H1 (cell line): ENCODE results near the gene MUC4. TPM values are rescaled to one million over a fixed set of nuclear protein-coding genes. Genes with fewer than 3 reads are reported as not detected.
A peak's percentile ranks its signal among the peaks of the same experiment; 100 is the strongest.

Experiments
- CTCF ChIA-PET: fragments of 300-600 bp; sonication (Branson Sonifier 250); formaldehyde crosslinking; loops from one replicate; lab custom pipeline; 2021; ENCODE audit not compliant: partially characterized antibody; lab: Charles Lee
- POLR2A ChIA-PET: fragments of 300-600 bp; sonication (Branson Sonifier 250); formaldehyde crosslinking; loops from one replicate; lab custom pipeline; 2021; ENCODE audit warnings: inconsistent platforms; ENCODE audit not compliant: partially characterized antibody; lab: Charles Lee
- DNase-seq, 2 experiments: peaks; one replicate each; pipeline versions ENCODE4 v3.0.0 to v3.0.0-alpha.2; 2010 to 2022; ENCODE audit warnings: low spot score in 2 of 2, low read depth in 1 of 2, mixed read lengths in 1 of 2
- FAIRE-seq: peaks from 2 replicates; lab custom pipeline; 2011; peaks lifted over from hg19 to GRCh38; lab: Jason Lieb, UNC
- H2AFZ ChIP-seq: 2 replicates; pipeline ENCODE4 v1.8.1; 2012; ENCODE audit warnings: low read length, inconsistent platforms
- H2AK5ac ChIP-seq: 2 replicates; pipeline ENCODE4 v1.6.1; 2013; ENCODE audit warnings: low read depth, low read length
- H2BK120ac ChIP-seq: replicated peaks from 2 replicates; pipeline ENCODE3; 2013; ENCODE audit warnings: low read depth, low read length, inconsistent platforms
- H2BK12ac ChIP-seq: 2 replicates; pipeline ENCODE4 v1.6.1; 2013; ENCODE audit warnings: low read depth, low read length
- H2BK15ac ChIP-seq: 2 replicates; pipeline ENCODE4 v1.6.1; 2013; ENCODE audit warnings: low read length
- H2BK20ac ChIP-seq: 2 replicates; pipeline ENCODE4 v1.6.1; 2013; ENCODE audit warnings: low read length
- H2BK5ac ChIP-seq: 2 replicates; pipeline ENCODE4 v1.6.1; 2013; ENCODE audit warnings: low read depth, low read length
- H3K14ac ChIP-seq: 2 replicates; pipeline ENCODE4 v1.6.1; 2013; ENCODE audit warnings: inconsistent platforms; ENCODE audit not compliant: insufficient read length
- H3K18ac ChIP-seq: 2 replicates; pipeline ENCODE4 v1.6.1; 2013; ENCODE audit warnings: low read length; ENCODE audit errors: extremely low read depth
- H3K23ac ChIP-seq: 2 replicates; pipeline ENCODE4 v1.6.1; 2013; ENCODE audit warnings: inconsistent platforms; ENCODE audit not compliant: insufficient read length
- H3K23me2 ChIP-seq: 2 replicates; pipeline ENCODE4 v1.6.1; 2013; ENCODE audit warnings: low read depth, low read length
- H3K27ac ChIP-seq: 2 replicates; pipeline ENCODE4 v1.6.1; 2011; ENCODE audit warnings: low read depth, low read length, inconsistent platforms
- H3K27me3 ChIP-seq, 4 experiments: replicated peaks in 1 of 4; 1 replicate in 1 of 4; 2 replicates in 3 of 4; pipeline versions ENCODE4 v1.6.1 to v1.8.1; 2011 to 2013; ENCODE audit warnings: low read length in 3 of 4, mild to moderate bottlenecking in 3 of 4, inconsistent platforms in 2 of 4, mixed read lengths in 2 of 4, moderate library complexity in 1 of 4; ENCODE audit not compliant: control insufficient read depth in 3 of 4, insufficient read depth in 3 of 4; ENCODE audit errors: extremely low read depth in 1 of 4
- H3K36me3 ChIP-seq, 4 experiments: 2 replicates each; pipeline versions ENCODE4 v1.6.1 to v1.8.1; 2011 to 2013; ENCODE audit warnings: mild to moderate bottlenecking in 4 of 4, low read length in 3 of 4, moderate library complexity in 2 of 4, control low read depth in 1 of 4, inconsistent platforms in 1 of 4; ENCODE audit not compliant: insufficient read depth in 4 of 4, control insufficient read depth in 2 of 4
- H3K4ac ChIP-seq: replicated peaks from 2 replicates; pipeline ENCODE3; 2013; ENCODE audit warnings: low read length, low read depth, mixed read lengths, inconsistent platforms; ENCODE audit not compliant: insufficient read length
- H3K4me1 ChIP-seq, 4 experiments: replicated peaks in 1 of 4; 1 replicate in 1 of 4; 2 replicates in 3 of 4; pipeline versions ENCODE4 v1.6.1 to v1.8.1; 2011 to 2013; ENCODE audit warnings: low read length in 3 of 4, inconsistent platforms in 2 of 4, mixed read lengths in 1 of 4; ENCODE audit not compliant: insufficient read depth in 4 of 4, control insufficient read depth in 3 of 4
- H3K4me2 ChIP-seq, 2 experiments: 2 replicates each; pipeline versions ENCODE4 v1.6.1 to v1.8.1; 2011 to 2013; ENCODE audit warnings: low read depth in 2 of 2, low read length in 2 of 2, control low read depth in 1 of 2, inconsistent platforms in 1 of 2, mild to moderate bottlenecking in 1 of 2; ENCODE audit not compliant: insufficient read depth in 1 of 2
- H3K4me3 ChIP-seq, 4 experiments: fragments of 200-600, 300-600 bp in 1 of 4; sonication (generic), shearing (Covaris generic), sonication (Bioruptor Twin) in 1 of 4; 2 replicates each; pipeline versions ENCODE4 v1.5.1 to v1.8.1; 2011 to 2016; ENCODE audit warnings: low read length in 4 of 4, low read depth in 3 of 4, control low read depth in 2 of 4, inconsistent platforms in 2 of 4, mild to moderate bottlenecking in 2 of 4, mixed read lengths in 1 of 4, moderate library complexity in 1 of 4; ENCODE audit not compliant: insufficient read depth in 2 of 4; ENCODE audit errors: extremely low read depth in 1 of 4
- H3K56ac ChIP-seq: replicated peaks from 2 replicates; pipeline ENCODE3; 2013; ENCODE audit warnings: low read depth, mild to moderate bottlenecking, mixed read lengths, low read length, inconsistent platforms; ENCODE audit not compliant: insufficient read length
- H3K79me1 ChIP-seq: 2 replicates; pipeline ENCODE4 v1.6.1; 2013; ENCODE audit warnings: low read depth, low read length, control low read depth
- H3K79me2 ChIP-seq, 2 experiments: 2 replicates each; pipeline versions ENCODE4 v1.6.1 to v1.8.1; 2012 to 2013; ENCODE audit warnings: low read length in 2 of 2, mild to moderate bottlenecking in 2 of 2, inconsistent platforms in 1 of 2; ENCODE audit not compliant: insufficient read depth in 2 of 2, control insufficient read depth in 1 of 2
- H3K9ac ChIP-seq, 4 experiments: replicated peaks in 1 of 4; 1 replicate in 1 of 4; 2 replicates in 3 of 4; pipeline versions ENCODE4 v1.6.1 to v1.8.1; 2011 to 2013; ENCODE audit warnings: low read depth in 3 of 4, low read length in 3 of 4, control low read depth in 2 of 4, mild to moderate bottlenecking in 2 of 4, moderate library complexity in 2 of 4, inconsistent platforms in 1 of 4; ENCODE audit errors: extremely low read depth in 1 of 4
- H3K9me3 ChIP-seq, 2 experiments: 2 replicates each; pipeline versions ENCODE4 v1.6.1 to v1.8.1; 2012 to 2013; ENCODE audit warnings: mild to moderate bottlenecking in 2 of 2, moderate library complexity in 2 of 2, control low read depth in 1 of 2, inconsistent platforms in 1 of 2, low read depth in 1 of 2, low read length in 1 of 2, mixed read lengths in 1 of 2; ENCODE audit not compliant: insufficient read depth in 2 of 2
- H4K20me1 ChIP-seq, 2 experiments: replicated peaks in 1 of 2; 2 replicates each; pipeline versions ENCODE3 to v1.8.1; 2011 to 2013; ENCODE audit warnings: inconsistent platforms in 2 of 2, low read length in 2 of 2, mild to moderate bottlenecking in 1 of 2; ENCODE audit not compliant: insufficient read depth in 2 of 2, control insufficient read depth in 1 of 2
- H4K5ac ChIP-seq: 2 replicates; pipeline ENCODE4 v1.6.1; 2013; ENCODE audit warnings: low read length, low read depth, mixed read lengths, inconsistent platforms; ENCODE audit not compliant: insufficient read length
- H4K8ac ChIP-seq: 2 replicates; pipeline ENCODE4 v1.8.0; 2013; ENCODE audit warnings: mild to moderate bottlenecking, moderate library complexity, low read length, inconsistent platforms; ENCODE audit not compliant: insufficient read depth; ENCODE audit errors: extremely low read depth
- H4K91ac ChIP-seq: replicated peaks from 2 replicates; pipeline ENCODE3; 2013; ENCODE audit warnings: low read length, mixed read lengths, inconsistent platforms; ENCODE audit not compliant: insufficient read length
- BRCA1 ChIP-seq: IDR thresholded peaks from 2 replicates; pipeline ENCODE4 v1.6.1; 2012; ENCODE audit warnings: low read depth, low read length, improper control_type of control experiment
- CHD1 ChIP-seq: IDR thresholded peaks from 2 replicates; pipeline ENCODE4 v1.6.1; 2012; ENCODE audit warnings: low read depth, low read length, improper control_type of control experiment
- CTBP2 ChIP-seq: IDR thresholded peaks from 2 replicates; pipeline ENCODE4 v1.7.0; 2011; ENCODE audit warnings: borderline replicate concordance, mild to moderate bottlenecking, moderate library complexity, mixed read lengths, low read length; ENCODE audit not compliant: insufficient read depth, insufficient read length
- JUND ChIP-seq: IDR thresholded peaks from 2 replicates; pipeline ENCODE4 v1.6.1; 2011; ENCODE audit warnings: mild to moderate bottlenecking, improper control_type of control experiment, low read length
- KDM5A ChIP-seq: fragments of 200-600 bp; IDR thresholded peaks from 2 replicates; pipeline ENCODE4 v1.7.1; 2012; ENCODE audit warnings: mild to moderate bottlenecking, low read length, inconsistent platforms, mixed read lengths
- PHF8 ChIP-seq: fragments of 200-600 bp; sonication (generic); conservative IDR thresholded peaks from 2 replicates; pipeline ENCODE4 v1.7.1; 2012; ENCODE audit warnings: low read depth, mild to moderate bottlenecking, inconsistent platforms, low read length, moderate library complexity
- POLR2AphosphoS5 ChIP-seq: IDR thresholded peaks from 2 replicates; pipeline ENCODE4 v1.6.1; 2011; ENCODE audit warnings: low read depth, low read length
- POU5F1 ChIP-seq: IDR thresholded peaks from 2 replicates; pipeline ENCODE4 v1.6.1; 2011; ENCODE audit warnings: low read depth, mild to moderate bottlenecking, low read length, moderate library complexity
- RAD21 ChIP-seq, 2 experiments: IDR thresholded peaks in 1 of 2; conservative IDR thresholded peaks in 1 of 2; 2 replicates each; pipeline ENCODE4 v1.6.1; 2011; ENCODE audit warnings: low read depth in 2 of 2, low read length in 2 of 2, improper control_type of control experiment in 1 of 2, inconsistent platforms in 1 of 2, mild to moderate bottlenecking in 1 of 2, moderate library complexity in 1 of 2
- RNF2 ChIP-seq: fragments of 200-900, 300-1000 bp; sonication (generic); IDR thresholded peaks from 2 replicates; pipeline ENCODE4 v1.7.1; 2016; ENCODE audit warnings: borderline replicate concordance, low read depth, mild to moderate bottlenecking, antibody characterized with exemption, low read length; ENCODE audit not compliant: poor library complexity, severe bottlenecking; ENCODE audit errors: missing control alignments
- SP2 ChIP-seq: IDR thresholded peaks from 2 replicates; pipeline ENCODE4 v1.6.1; 2012; ENCODE audit warnings: mild to moderate bottlenecking, low read length, inconsistent platforms
- SP4 ChIP-seq: IDR thresholded peaks from 2 replicates; pipeline ENCODE4 v1.6.1; 2012; ENCODE audit warnings: low read length, inconsistent platforms
- WGBS, 2 experiments: shearing (Covaris generic) in 1 of 2; methylation state at CpG; one replicate each; pipeline versions ENCODE4 v1.1.6 to v1.1.7; 2013 to 2015; ENCODE audit warnings: low lambda C conversion rate in 2 of 2, mixed read lengths in 2 of 2, inconsistent platforms in 1 of 2, low coverage in 1 of 2, missing lambda C conversion rate in 1 of 2; ENCODE audit not compliant: insufficient replicate concordance in 2 of 2, insufficient coverage in 1 of 2, insufficient read length in 1 of 2; ENCODE audit errors: extremely low coverage in 1 of 2, missing lambda C conversion rate in 1 of 2; 5-methylcytosine and 5-hydroxymethylcytosine counted together
- polyA plus RNA-seq, 7 experiments: library from polyadenylated mRNA; depleted of rRNA in 3 of 7; stranded (reverse) in 5 of 7; unstranded in 2 of 7; fragments of >200 nt in 5 of 7; fragments of 200-250 nt in 2 of 7; gene quantifications; 1 replicate in 5 of 7; 2 replicates in 1 of 7; 4 replicates in 1 of 7; pipeline versions ENCODE4 v1.2.1 to v1.2.3, GENCODE V29; 2011 to 2013; ENCODE audit warnings: missing spikeins in 2 of 7, mixed read lengths in 2 of 7
- total RNA-seq: library from RNA; stranded (reverse); fragmentation: NEBNext Ultra II Directional; extraction: Animal tissue kit (Norgen Biotek cat#: 25700); gene quantifications from 2 replicates; pipeline ENCODE4 v1.2.1, GENCODE V29; 2021

The MUC4 gene
- total and polyA plus RNA-seq, 2 of the 8 experiments (the other 6 are each of a cell fraction or from before 2014, with no cell fraction given): 0.89 to 2.0 TPM

- Histone ChIP-seq H3K79me1 (no peaks in the 10 kb centered on the region; the same call in 1 of the 2 replicates), H3K23ac (no peak overlapping the region), H3K4me2 (no peak overlapping the region), H3K79me2 (no peaks in the 10 kb centered on the region), H3K27me3 (no peaks in the 10 kb centered on the region; a peak in 1 of 7 replicates), H3K9me3 (no peaks in the 10 kb centered on the region), H3K4ac (no peak overlapping the region), H2AFZ (no peak overlapping the region), H2AK5ac (peak overlapping the region; percentile 79; the same call in 1 of the 2 replicates), H3K14ac (no peak overlapping the region), H3K4me1 (peaks cover 1 to 21% (median 8%) of the 10 kb centered on the region in 4 experiments), H3K18ac (no peak overlapping the region), H2BK5ac (no peak overlapping the region), H2BK12ac (peak overlapping the region; percentile 39; the same call in 1 of the 2 replicates), H2BK20ac (no peak overlapping the region), H3K4me3 (no peak overlapping the region), H2BK120ac (no peak overlapping the region), H3K56ac (no peak overlapping the region), H4K20me1 (no peaks in the 10 kb centered on the region), H4K91ac (no peak overlapping the region), H4K5ac (no peak overlapping the region), H3K9ac (no peak overlapping the region), H4K8ac (no peak overlapping the region), H3K36me3 (no peaks in the 10 kb centered on the region), H2BK15ac (peak overlapping the region; percentile 81), H3K27ac (no peak overlapping the region), H3K23me2 (peaks cover 4% of the 10 kb centered on the region; the same call in 1 of the 2 replicates)
- WGBS, 2 experiments: 89% methylated on average over 24 of the region's 24 CpGs; no CpG with 5 or more reads in 1 of the 2 experiments
- DNase-seq (no peak), FAIRE-seq (no peak)
- CTCF ChIA-PET: interaction anchor here (1.0 to 13.5 kb wide), 5 partner anchors 9 to 39 kb away, joined by 3 to 116 read pairs (median 3); no protein-coding TSS in a partner anchor
- POLR2A ChIA-PET: interaction anchor here (0.6 to 2.2 kb wide), 6 partner anchors 8 to 75 kb away, joined by 3 to 8 read pairs (median 5); no protein-coding TSS in a partner anchor
- no peak for TF ChIP-seq RAD21 (IDR thresholded peaks at IDR 0.05 in 1 of 2, conservative IDR thresholded peaks at IDR 0.05 in 1 of 2; ENCODE audit: low read depth in 2 of 2, low read length in 2 of 2)
- TF ChIP-seq SP2: no peak
- TF ChIP-seq SP4: no peak
- TF ChIP-seq PHF8: no peak
- TF ChIP-seq CTBP2: no peak
- no peak for TF ChIP-seq POU5F1
- no peak for TF ChIP-seq BRCA1
- TF ChIP-seq CHD1: no peak
- TF ChIP-seq JUND: no peak
- no peak for TF ChIP-seq POLR2AphosphoS5
- TF ChIP-seq KDM5A: no peak
- TF ChIP-seq RNF2: no peak
Measured at GRCh38 chr3:195813916-195814640, 2.3 kb upstream of the MUC4 start.
